ENCODE data around the gene CHCHD3.

CHCHD3 gene

GRCh38 chr7:132770055-132770454 is 311.8 kb downstream of the CHCHD3 start:
- no peak for DNase-seq (ENCODE audit: extremely low read depth, low read depth)
- no peak for TF ChIP-seq CTCF (IDR thresholded peaks at IDR 0.05; ENCODE audit: low read depth, low read length, missing control alignments)
- no peak overlapping the region for H3K4me3 ChIP-seq (replicated peaks; ENCODE audit: low read depth, low read length)

- no peak for TF ChIP-seq CTCF (IDR thresholded peaks at IDR 0.05; ENCODE audit: low read depth, low read length, missing control alignments)
- no peak for DNase-seq (ENCODE audit: extremely low read depth, low read depth)
- no peak overlapping the region for H3K4me3 ChIP-seq (replicated peaks; ENCODE audit: low read depth, low read length)
Observed at GRCh38 chr7:132769280-132769679, 312.6 kb downstream of the CHCHD3 start.

- no peak for TF ChIP-seq CTCF (IDR thresholded peaks at IDR 0.05; ENCODE audit: low read depth, low read length, missing control alignments)
- no peak for DNase-seq (ENCODE audit: extremely low read depth, low read depth)
- H3K4me3 ChIP-seq (replicated peaks; ENCODE audit: low read depth, low read length): no peak overlapping the region
Observed at GRCh38 chr7:132768099-132768498, 313.8 kb downstream of the CHCHD3 start.

GRCh38 chr7:132767378-132767777 is 314.5 kb downstream of the CHCHD3 start:
- TF ChIP-seq CTCF (IDR thresholded peaks at IDR 0.05; ENCODE audit: low read depth, low read length, missing control alignments): no peak
- no peak for DNase-seq (ENCODE audit: extremely low read depth, low read depth)
- no peak overlapping the region for H3K4me3 ChIP-seq (replicated peaks; ENCODE audit: low read depth, low read length)

GRCh38 chr7:132766660-132767059 is 315.2 kb downstream of the CHCHD3 start:
- no peak for TF ChIP-seq CTCF (IDR thresholded peaks at IDR 0.05; ENCODE audit: low read depth, low read length, missing control alignments)
- DNase-seq (ENCODE audit: extremely low read depth, low read depth): no peak

GRCh38 chr7:132765861-132766260 is 316.0 kb downstream of the CHCHD3 start:
- H3K4me3 ChIP-seq (replicated peaks; ENCODE audit: low read depth, low read length): no peak overlapping the region
- no peak for TF ChIP-seq CTCF (IDR thresholded peaks at IDR 0.05; ENCODE audit: low read depth, low read length, missing control alignments)
- DNase-seq (ENCODE audit: extremely low read depth, low read depth): no peak

More at GRCh38 chr7:132766660-132767059, 315.2 kb downstream of the CHCHD3 start:
- H3K4me3 ChIP-seq (replicated peaks; ENCODE audit: low read depth, low read length): no peak overlapping the region

GRCh38 chr7:132764762-132765161 is 317.1 kb downstream of the CHCHD3 start:
- no peak for TF ChIP-seq CTCF (IDR thresholded peaks at IDR 0.05; ENCODE audit: low read depth, low read length, missing control alignments)
- no peak for DNase-seq (ENCODE audit: extremely low read depth, low read depth)

More at GRCh38 chr7:132764762-132765161, 317.1 kb downstream of the CHCHD3 start:
- H3K4me3 ChIP-seq (replicated peaks; ENCODE audit: low read depth, low read length): no peak overlapping the region
